Ascending aorta (tissue), 2 donors: ENCODE data around the gene MORC2. TPM values are rescaled to one million over a fixed set of nuclear protein-coding genes. Genes with fewer than 3 reads are reported as not detected.

Experiments used
- DNase-seq, 2 donors: peaks; one replicate each; pipeline ENCODE4 v3.0.0-alpha.2; 2019; ENCODE audit warnings: low spot score in 2 of 2
- H3K27ac ChIP-seq, 2 donors: fragments of 200-600 bp; sonication (generic); one replicate each; pipeline ENCODE4 v1.5.1; 2016 to 2017; ENCODE audit warnings: mild to moderate bottlenecking in 1 of 2
- H3K27me3 ChIP-seq: fragments of 200-600 bp; sonication (generic); one replicate; pipeline ENCODE4 v1.5.1; 2017
- H3K36me3 ChIP-seq, 2 donors: fragments of 200-600 bp; sonication (generic); one replicate each; pipeline ENCODE4 v1.5.1; 2016
- H3K4me1 ChIP-seq, 2 donors: fragments of 200-600 bp; sonication (generic); one replicate each; pipeline ENCODE4 v1.5.1; 2016 to 2017; ENCODE audit warnings: mild to moderate bottlenecking in 1 of 2
- H3K4me3 ChIP-seq, 2 donors: fragments of 200-600 bp; sonication (generic); one replicate each; pipeline ENCODE4 v1.5.1; 2016 to 2017; ENCODE audit warnings: mild to moderate bottlenecking in 1 of 2
- H3K9me3 ChIP-seq, 2 donors: fragments of 200-600 bp; sonication (generic); one replicate each; pipeline ENCODE4 v1.5.1; 2016
- intact Hi-C: fragments of 100-400 bp; cut with DNase I; formaldehyde crosslinking; loops from one replicate; pipeline ENCODE4 v1.15.1; 2023
- total RNA-seq: library from RNA; depleted of rRNA; stranded (reverse); fragments of >200 nt; gene quantifications from one replicate; pipeline ENCODE4 v1.1.0, GENCODE V29; 2016
- TF ChIP-seq, protein P1 (sequence below), 3 experiments: fragments of 200-600 bp in 2 of 3; fragments of 450-650 bp in 1 of 3; sonication (generic) in 2 of 3; IDR thresholded peaks; one replicate each; pipeline ENCODE4 v1.5.1; 2016 to 2019; ENCODE audit warnings: antibody characterized with exemption in 3 of 3, mild to moderate bottlenecking in 1 of 3, moderate library complexity in 1 of 3

Gene MORC2
- total RNA-seq, 1 donor from 2014 or later = 38.6 TPM

DNA sequence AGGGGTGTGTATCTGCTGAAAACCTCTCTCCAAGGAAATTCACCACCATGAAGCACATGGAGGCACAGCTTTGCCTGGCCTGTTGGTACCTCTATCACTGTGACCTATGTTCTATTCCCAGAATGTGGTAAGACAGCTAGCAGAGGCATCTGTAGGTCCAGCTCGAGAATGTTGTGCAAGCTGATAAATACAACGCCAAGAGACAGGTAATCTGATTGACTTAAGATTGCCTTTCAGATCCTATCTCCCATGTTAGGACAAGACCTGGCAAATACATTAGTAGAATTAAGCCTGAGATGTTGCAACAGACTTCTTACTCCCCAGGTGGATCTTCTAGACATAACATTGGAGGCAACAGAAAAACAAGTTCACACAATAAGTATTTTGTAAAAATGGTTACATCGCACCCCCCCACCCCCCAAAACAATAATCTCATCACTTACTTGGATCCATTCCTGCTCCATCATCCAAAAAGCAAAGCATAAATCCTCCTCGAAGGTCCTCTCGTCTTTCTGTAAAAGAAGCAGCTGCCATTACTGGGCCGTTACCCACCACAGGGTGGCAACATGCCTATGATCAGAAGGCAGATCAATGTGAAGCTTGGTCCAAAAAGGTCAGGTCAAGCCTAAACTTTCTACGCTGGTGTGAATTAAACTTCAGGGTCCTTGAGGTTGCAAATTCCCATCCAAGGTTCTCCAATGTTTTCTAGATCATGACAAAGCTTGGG is 18.5 kb downstream of the MORC2 start:
- no peak for DNase-seq
- intact Hi-C loops = loop anchor here (1.0 to 10.0 kb wide), 4 partner anchors 87 to 345 kb away; partner anchors contain the start of gene PIK3IP1
- no peaks in the 10 kb centered on the region for H3K9me3 ChIP-seq
- no peak overlapping the region for H3K4me3 ChIP-seq
- TF ChIP-seq, protein P1, sequence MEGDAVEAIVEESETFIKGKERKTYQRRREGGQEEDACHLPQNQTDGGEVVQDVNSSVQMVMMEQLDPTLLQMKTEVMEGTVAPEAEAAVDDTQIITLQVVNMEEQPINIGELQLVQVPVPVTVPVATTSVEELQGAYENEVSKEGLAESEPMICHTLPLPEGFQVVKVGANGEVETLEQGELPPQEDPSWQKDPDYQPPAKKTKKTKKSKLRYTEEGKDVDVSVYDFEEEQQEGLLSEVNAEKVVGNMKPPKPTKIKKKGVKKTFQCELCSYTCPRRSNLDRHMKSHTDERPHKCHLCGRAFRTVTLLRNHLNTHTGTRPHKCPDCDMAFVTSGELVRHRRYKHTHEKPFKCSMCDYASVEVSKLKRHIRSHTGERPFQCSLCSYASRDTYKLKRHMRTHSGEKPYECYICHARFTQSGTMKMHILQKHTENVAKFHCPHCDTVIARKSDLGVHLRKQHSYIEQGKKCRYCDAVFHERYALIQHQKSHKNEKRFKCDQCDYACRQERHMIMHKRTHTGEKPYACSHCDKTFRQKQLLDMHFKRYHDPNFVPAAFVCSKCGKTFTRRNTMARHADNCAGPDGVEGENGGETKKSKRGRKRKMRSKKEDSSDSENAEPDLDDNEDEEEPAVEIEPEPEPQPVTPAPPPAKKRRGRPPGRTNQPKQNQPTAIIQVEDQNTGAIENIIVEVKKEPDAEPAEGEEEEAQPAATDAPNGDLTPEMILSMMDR (IDR thresholded peaks at IDR 0.05) = no peak
- H3K27me3 ChIP-seq = no peaks in the 10 kb centered on the region
- H3K27ac ChIP-seq = peak overlapping the region; percentile 88 to 96
- peaks cover 14 to 34% of the 10 kb centered on the region in 2 donors for H3K36me3 ChIP-seq
- peaks cover 16 to 71% of the 10 kb centered on the region in 2 donors for H3K4me1 ChIP-seq

DNA sequence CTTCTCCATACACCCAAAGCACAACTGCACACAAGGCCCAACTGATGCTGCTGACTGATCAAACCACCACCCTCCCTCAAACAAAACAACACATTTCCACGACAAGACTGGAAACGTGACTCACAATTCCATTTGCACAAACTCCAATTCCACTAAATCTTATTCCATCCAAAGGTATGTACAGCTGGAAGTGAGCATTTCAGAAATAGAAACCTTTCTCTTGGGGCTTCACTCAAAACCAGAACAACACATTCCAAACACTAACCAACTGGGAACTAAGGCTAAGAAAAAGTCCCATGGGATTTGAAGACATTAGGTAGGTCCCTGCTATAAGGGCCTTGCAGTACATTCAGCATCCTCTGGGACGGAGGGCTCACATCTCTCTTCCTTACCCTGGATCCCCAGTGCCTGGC is 19.6 kb downstream of the MORC2 start:
- no peak for DNase-seq

DNA sequence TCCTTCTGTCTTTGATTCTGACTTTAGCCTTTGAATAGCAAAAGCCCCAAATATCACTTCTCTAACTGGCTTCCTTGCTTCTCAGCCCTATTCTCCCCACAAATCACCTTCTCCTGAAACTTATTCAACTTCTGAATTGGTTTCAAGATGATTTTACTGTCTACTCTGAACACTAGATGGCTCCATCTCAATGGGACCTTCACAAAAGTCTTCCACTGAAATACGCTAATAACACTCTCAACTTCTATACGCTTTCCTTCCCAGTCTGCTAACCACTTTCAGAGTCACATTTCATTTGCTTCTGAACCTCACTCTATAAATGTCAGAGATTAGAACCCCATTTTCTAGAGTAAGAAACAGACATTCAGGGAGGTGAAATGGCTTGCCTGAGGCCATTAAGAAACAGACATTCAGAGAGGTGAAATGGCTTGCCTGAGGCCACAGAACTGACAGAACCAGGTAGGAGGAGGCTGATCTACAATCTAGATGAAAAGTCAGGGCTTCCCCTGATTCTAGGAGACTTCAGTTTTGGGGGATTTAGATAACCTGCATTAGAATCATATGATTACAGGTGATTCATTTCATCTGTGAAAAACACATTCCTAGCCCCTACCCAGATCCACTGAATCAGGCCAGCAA is 20.6 kb downstream of the MORC2 start:
- TF ChIP-seq, protein P1 (IDR thresholded peaks at IDR 0.05) = peak; percentile 49 to 64 (median 59)
- Histone ChIP-seq H3K4me3 (peak overlapping the region in 1 of 2 donors; percentile 10), H3K4me1 (peaks cover 21 to 85% of the 10 kb centered on the region in 2 donors), H3K9me3 (no peaks in the 10 kb centered on the region), H3K27ac (peak overlapping the region; percentile 88 to 96), H3K27me3 (no peaks in the 10 kb centered on the region), H3K36me3 (peaks cover 22 to 40% of the 10 kb centered on the region in 2 donors)
- no peak for DNase-seq
- intact Hi-C loops = loop anchor here (1.0 to 10.0 kb wide), 5 partner anchors 21 to 347 kb away; partner anchors contain the start of genes PIK3IP1 and TUG1

More for the DNA sequence above, 19.6 kb downstream of the MORC2 start:
- intact Hi-C loops = loop anchor here (1.0 to 10.0 kb wide), 6 partner anchors 20 to 346 kb away; partner anchors contain the start of genes PIK3IP1 and TUG1
- TF ChIP-seq, protein P1 (IDR thresholded peaks at IDR 0.05) = peak in 2 of 3 experiments; percentile 18 to 29
- H3K27ac ChIP-seq = peak overlapping the region; percentile 88 to 96
- no peaks in the 10 kb centered on the region for H3K27me3 ChIP-seq
- peaks cover 17 to 40% of the 10 kb centered on the region in 2 donors for H3K36me3 ChIP-seq
- no peaks in the 10 kb centered on the region for H3K9me3 ChIP-seq
- peaks cover 21 to 81% of the 10 kb centered on the region in 2 donors for H3K4me1 ChIP-seq
- H3K4me3 ChIP-seq = no peak overlapping the region

DNA sequence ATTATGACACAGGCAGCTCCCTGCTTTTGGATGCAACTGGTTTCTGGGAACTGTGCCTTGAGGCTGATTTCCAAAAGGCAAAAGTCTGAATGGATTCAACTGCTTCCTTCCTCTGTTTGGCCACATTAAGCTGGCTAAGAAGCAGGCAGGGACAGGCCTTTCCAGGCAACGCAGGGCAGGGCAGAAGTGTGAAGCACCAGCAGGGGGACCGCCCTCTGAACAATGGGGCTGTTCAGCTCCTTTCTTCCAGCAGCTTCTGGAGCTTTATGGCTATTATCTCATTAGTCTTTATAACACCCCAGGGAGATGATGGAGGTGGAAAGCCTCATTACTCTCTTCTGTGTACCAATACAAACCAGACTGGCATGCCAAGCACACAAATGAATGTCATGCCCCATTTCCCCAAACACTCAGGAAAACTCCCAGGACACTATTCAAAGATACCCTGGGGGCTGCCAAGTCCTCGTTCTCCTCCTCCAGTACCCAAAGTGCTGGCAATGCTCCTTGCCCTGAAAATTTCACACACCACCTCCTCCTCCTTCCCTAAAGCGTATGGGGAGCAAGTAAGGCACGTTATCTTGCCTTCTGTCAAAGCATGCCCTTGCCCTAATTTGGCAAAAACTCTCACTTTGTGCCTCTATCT is 21.3 kb downstream of the MORC2 start:
- DNase-seq = peak in 1 of 2 donors; percentile 87
- H3K9me3 ChIP-seq = no peaks in the 10 kb centered on the region
- H3K27me3 ChIP-seq = no peaks in the 10 kb centered on the region
- no peak overlapping the region for H3K4me3 ChIP-seq
- peaks cover 27 to 46% of the 10 kb centered on the region in 2 donors for H3K36me3 ChIP-seq
- H3K27ac ChIP-seq = peak overlapping the region; percentile 88 to 96
- TF ChIP-seq, protein P1 (IDR thresholded peaks at IDR 0.05) = peak in 2 of 3 experiments; percentile 21 to 35
- intact Hi-C loops = loop anchor here (10.0 kb wide), 1 partner anchor 348 kb away; the partner anchor contains the start of gene PIK3IP1
- H3K4me1 ChIP-seq = peaks cover 21 to 81% of the 10 kb centered on the region in 2 donors

DNA sequence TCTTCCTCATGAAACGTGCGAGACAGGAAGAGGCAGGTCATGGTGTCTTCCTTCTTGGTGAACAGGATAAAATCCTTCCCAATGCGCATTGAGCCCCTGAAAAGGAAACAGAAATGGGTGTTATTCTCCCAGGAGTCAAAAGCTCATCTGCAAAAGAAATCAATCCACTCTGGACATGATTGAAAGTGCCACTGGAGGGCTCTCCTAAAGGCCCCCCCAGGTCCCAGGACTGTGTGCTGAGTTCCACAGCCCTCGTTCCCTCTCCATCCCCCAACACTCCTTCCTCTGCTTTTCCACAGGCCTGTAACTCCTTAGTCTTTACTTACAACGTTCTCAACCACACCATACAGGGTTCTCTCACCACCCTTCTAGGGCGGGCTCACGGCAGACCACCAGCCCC is 22.2 kb downstream of the MORC2 start:
- TF ChIP-seq, protein P1 (IDR thresholded peaks at IDR 0.05) = no peak
- Histone ChIP-seq H3K36me3 (peaks cover 37 to 52% of the 10 kb centered on the region in 2 donors), H3K4me1 (peaks cover 21 to 74% of the 10 kb centered on the region in 2 donors), H3K9me3 (no peaks in the 10 kb centered on the region), H3K4me3 (no peak overlapping the region), H3K27ac (peak overlapping the region; percentile 88 to 96), H3K27me3 (no peaks in the 10 kb centered on the region)
- no peak for DNase-seq
- intact Hi-C loops = loop anchor here (10.0 kb wide), 1 partner anchor 348 kb away; the partner anchor contains the start of gene PIK3IP1
